ENCODE results near the gene AGAP1.

AGAP1 gene

DNA sequence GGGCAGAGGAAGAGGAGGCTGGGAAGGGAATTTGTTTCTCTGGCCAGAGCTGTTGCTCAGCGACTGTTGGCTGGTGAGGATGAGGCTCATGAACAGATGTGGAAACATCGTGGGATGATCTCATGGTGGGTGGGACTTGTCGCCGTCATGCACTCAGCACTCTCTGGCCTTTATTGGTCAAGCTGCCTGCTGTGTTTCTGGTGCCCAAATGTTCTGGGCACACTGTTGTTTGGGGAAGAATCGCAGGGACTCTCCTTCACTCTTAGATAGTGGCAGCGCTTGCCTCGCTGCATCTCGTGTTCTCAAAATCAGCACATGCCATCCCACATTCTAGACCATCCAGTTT lies 145.6 kb downstream of the AGAP1 start:
- TF ChIP-seq, protein P1, sequence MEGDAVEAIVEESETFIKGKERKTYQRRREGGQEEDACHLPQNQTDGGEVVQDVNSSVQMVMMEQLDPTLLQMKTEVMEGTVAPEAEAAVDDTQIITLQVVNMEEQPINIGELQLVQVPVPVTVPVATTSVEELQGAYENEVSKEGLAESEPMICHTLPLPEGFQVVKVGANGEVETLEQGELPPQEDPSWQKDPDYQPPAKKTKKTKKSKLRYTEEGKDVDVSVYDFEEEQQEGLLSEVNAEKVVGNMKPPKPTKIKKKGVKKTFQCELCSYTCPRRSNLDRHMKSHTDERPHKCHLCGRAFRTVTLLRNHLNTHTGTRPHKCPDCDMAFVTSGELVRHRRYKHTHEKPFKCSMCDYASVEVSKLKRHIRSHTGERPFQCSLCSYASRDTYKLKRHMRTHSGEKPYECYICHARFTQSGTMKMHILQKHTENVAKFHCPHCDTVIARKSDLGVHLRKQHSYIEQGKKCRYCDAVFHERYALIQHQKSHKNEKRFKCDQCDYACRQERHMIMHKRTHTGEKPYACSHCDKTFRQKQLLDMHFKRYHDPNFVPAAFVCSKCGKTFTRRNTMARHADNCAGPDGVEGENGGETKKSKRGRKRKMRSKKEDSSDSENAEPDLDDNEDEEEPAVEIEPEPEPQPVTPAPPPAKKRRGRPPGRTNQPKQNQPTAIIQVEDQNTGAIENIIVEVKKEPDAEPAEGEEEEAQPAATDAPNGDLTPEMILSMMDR (conservative IDR thresholded peaks at IDR 0.05; ENCODE audit: low read depth, low read length), result no peak
- peak; percentile 92 for DNase-seq (ENCODE audit: low read depth)

DNA sequence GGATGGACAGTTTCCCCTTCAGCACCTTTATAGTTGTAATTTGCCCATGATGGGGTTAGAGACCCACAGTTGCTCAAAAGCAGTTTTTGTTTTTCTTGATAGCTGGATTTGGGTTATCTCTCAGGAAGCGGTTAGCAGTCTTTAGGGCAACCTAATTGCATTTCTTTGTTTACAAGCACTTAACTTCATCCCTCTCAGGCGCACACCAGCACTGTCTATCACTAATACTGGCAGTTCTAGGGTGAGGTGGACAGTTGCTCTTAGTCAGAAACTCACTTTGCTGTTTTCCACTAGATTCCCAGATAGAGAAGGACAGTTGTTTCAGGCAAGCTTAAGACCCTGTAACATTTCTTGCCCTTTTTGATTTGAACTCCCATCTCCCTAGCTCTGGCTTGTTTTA lies 146.0 kb downstream of the AGAP1 start:
- H3K4me3 ChIP-seq (ENCODE audit: low read depth, low read length), result no peak overlapping the region
- no peak for DNase-seq (ENCODE audit: low read depth)
- TF ChIP-seq, protein P1 (conservative IDR thresholded peaks at IDR 0.05; ENCODE audit: low read depth, low read length), result no peak

More for the DNA sequence above, 145.6 kb downstream of the AGAP1 start:
- no peak overlapping the region for H3K4me3 ChIP-seq (ENCODE audit: low read depth, low read length)

DNA sequence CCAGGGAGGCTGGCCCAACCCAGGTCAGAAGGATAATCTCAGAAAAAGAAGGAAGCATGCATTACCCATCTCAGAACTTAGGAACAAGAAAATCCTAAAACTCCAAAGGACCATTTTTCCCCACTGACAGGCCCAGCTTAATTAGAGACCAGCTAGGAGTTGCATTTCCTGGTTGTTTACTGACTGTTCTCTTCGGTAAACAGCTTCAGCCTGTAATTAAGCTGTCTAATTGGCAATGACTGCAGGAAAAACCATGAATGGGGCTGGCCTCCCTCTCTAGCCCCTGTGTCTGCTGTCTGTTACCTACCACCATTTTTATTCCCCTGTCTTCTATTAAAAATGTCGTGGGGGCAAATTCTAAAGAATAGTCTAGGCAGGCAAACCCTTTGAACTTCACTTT lies 146.5 kb downstream of the AGAP1 start:
- no peak for DNase-seq (ENCODE audit: low read depth)
- TF ChIP-seq, protein P1 (conservative IDR thresholded peaks at IDR 0.05; ENCODE audit: low read depth, low read length), result no peak
- no peak overlapping the region for H3K4me3 ChIP-seq (ENCODE audit: low read depth, low read length)

DNA sequence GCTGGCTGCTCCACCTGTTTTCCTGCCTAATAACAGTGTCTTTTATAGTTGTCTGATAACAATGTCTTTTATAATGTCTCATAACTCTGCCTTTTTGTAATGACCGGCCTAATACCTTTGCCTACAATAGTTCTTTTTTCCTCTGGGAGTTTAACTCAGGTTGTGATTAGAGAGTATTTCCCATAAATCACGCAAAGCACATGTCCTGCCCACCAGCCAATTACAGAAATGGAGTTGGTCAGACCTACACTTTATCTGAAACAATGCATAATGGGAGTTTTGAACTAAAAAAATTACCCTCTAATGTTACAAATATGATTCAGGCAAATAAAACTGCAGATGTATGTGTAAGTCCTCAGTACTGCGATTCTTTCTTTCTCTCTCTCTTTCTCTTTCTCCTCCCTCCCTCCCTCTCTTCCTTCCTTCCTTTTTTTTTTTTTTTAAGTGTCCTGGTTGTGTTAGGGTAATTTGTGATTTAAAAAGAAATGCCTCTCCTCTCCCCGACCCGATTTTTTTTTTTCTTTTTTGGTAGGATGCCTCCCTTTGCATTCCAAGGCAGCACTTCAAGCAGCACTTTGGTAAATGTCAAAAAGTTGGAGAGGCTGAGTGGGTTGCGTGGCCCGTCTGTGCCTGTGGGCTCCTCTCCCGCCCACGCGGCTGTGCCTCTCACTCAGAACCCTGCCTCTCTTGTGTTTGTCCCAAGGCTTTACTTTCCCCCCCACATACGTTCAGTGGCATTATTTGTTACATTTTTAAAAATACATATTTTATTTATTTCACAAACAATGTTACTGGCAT lies 147.3 kb downstream of the AGAP1 start:
- no peak overlapping the region for H3K4me3 ChIP-seq (ENCODE audit: low read depth, low read length)
- DNase-seq (ENCODE audit: low read depth), result no peak
- TF ChIP-seq, protein P1 (conservative IDR thresholded peaks at IDR 0.05; ENCODE audit: low read depth, low read length), result no peak

DNA sequence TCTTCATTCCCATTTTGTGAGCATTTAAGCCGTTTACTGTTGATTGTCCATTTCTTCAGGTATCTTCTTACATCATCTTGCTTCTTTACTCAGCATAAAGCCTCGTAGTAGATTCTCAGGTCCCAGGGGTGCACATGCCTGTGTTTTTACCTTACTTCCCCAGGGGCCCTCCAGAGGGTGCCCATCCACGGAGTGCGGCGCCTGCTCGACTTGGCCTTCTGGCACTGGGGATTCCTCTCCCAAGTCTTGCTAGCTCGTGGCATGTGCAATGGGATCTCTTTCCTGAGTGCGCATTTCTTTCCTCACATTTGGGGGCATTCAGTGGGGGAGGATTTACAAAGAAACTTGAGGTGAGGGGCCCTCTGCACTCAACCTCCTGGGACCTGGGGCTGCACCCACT lies 148.1 kb downstream of the AGAP1 start:
- DNase-seq (ENCODE audit: low read depth), result no peak
- no peak overlapping the region for H3K4me3 ChIP-seq (ENCODE audit: low read depth, low read length)
- TF ChIP-seq, protein P1 (conservative IDR thresholded peaks at IDR 0.05; ENCODE audit: low read depth, low read length), result no peak

DNA sequence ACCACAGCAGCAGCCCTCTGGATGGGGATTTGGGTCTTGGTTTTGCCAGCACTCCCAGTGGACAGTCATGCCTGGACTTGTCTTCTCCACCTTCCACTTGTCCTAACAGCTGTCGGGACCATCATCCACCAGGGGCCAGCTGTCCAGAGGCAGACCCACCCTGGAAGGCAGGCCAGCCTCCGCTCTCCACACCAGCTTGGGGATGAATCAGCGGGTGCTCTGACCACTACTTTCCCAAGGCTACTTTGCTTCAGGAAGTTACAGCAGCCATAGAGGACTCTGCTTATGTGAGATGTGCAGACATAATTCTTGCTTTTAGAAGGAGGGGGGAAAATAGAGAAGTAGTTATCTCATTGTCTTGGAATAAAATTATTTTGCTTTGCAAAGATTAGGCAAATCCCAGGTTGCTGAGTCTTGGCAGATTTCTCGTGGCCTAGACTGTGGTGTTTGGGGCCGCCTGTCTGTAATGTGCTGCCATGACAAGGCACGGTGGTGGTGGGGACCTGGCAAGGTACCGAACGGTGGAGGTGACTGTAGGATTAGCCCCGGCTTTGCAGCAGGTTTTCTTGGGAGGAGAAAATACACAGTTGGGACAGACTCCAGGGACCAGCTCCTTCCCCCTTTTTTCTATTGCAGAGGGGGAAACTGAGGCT lies 148.7 kb downstream of the AGAP1 start:
- TF ChIP-seq, protein P1 (conservative IDR thresholded peaks at IDR 0.05; ENCODE audit: low read depth, low read length), result peak; percentile 43
- peak; percentile 66 for DNase-seq (ENCODE audit: low read depth)

More for the DNA sequence above, 148.7 kb downstream of the AGAP1 start:
- H3K4me3 ChIP-seq (ENCODE audit: low read depth, low read length), result no peak overlapping the region
